Fibroblast of skin of right quadriceps (primary cell): ENCODE results near the gene MCM8.

Source experiments
- DNase-seq: peaks from one replicate; pipeline ENCODE4 v3.0.0-alpha.2; 2013

Gene MCM8

GRCh38 chr20:5947276-5947675 is 3.2 kb upstream of the MCM8 start:
- DNase-seq, result no peak

- DNase-seq, result no peak
These were observed 545 bp upstream of the MCM8 start for GRCh38 chr20:5949943-5950270.

GRCh38 chr20:5967469-5967868 is 17.0 kb downstream of the MCM8 start:
- no peak for DNase-seq

- no peak for DNase-seq
These were observed 18.0 kb downstream of the MCM8 start for GRCh38 chr20:5968462-5968861.

DNA sequence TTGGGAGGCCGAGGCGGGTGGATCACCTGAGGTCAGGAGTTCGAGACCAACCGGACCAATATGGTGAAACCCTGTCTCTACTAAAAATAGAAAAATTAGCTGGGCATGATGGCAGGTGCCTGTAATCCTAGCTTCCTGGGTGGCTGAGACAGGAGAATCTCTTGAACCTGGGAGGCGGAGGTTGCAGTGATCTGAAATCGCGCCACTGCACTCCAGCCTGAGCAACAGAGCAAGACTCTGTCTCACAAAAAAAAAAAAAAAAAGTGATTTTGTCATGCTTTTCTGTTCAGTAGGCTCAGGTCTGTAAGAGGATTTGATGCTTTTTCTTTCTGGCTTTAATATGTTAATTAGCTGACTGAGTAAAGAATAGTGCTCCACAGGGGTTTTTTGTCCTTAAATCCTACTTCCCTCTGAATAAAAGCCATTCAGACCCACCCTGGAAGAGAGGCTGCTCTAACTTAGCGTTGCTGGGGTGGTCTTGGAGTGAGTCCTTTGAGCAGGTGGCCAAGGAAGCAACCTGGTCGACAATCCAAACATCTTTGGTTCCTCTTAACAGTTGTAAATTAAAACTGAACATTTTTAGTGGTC is 19.0 kb downstream of the MCM8 start:
- DNase-seq, result no peak

DNA sequence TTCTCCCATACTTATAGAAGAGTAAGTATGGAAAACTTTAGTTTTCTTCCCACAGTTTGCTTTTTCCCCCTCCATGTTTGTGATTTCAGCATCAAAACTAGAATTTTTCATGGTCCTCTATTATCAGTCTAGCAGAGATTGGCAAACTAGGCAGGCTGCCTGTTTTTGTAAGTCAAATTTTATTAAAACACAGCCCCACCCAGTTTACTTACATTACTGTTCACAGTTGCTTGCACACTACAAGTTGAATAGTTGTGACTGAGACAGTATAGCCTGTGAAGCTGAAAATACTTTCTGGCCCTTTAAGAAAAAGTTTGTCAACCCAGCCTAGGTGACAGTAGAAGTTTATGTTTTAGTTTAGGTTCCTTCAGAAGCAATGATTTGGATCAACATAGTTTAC is 19.5 kb downstream of the MCM8 start:
- DNase-seq, result no peak

DNA sequence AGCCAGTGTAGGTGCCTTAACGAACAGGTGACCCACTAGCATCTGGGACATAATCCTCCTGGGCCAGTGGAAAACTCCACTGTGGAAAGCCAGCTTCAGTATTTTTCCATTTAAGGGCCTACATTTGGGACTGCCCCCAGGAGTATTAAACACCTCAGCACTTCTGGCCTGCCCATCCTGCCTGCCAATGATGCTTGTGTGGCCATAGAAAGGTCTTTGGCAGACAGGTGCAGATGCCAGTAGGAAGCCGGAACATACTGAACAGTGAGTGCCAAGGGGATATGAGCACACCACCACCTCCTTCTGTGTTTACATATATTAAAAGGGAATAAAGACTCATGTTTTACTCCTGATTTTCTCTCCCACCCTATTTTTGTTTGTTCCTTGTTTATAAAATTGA is 19.9 kb downstream of the MCM8 start:
- no peak for DNase-seq

- DNase-seq, result no peak
These were observed 20.8 kb downstream of the MCM8 start for GRCh38 chr20:5971203-5971602.

GRCh38 chr20:5973172-5973571 is 22.7 kb downstream of the MCM8 start:
- DNase-seq, result peak; percentile 10

DNA sequence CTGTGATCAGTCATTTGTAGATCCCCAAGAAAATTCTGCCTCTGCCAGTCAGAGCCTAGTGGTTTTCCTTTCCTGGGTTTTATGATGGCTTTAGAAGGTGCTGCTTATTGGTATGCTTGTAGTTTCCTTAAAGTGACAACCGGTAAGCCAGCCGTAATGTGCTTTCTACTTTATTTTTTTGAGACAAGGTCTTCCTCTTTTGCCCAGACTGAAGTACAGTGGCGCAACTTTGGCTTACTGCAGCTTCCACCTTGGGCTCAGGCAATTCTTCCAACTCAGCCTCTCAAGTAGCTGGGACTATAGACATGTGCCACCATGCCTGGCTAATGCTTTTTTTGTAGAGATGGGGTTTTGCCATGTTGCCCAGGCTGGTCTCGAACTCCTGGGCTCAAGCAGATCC is 23.5 kb downstream of the MCM8 start:
- no peak for DNase-seq

GRCh38 chr20:5974531-5974930 is 24.1 kb downstream of the MCM8 start:
- DNase-seq, result no peak

GRCh38 chr20:5975778-5976177 is 25.3 kb downstream of the MCM8 start:
- DNase-seq, result no peak

DNA sequence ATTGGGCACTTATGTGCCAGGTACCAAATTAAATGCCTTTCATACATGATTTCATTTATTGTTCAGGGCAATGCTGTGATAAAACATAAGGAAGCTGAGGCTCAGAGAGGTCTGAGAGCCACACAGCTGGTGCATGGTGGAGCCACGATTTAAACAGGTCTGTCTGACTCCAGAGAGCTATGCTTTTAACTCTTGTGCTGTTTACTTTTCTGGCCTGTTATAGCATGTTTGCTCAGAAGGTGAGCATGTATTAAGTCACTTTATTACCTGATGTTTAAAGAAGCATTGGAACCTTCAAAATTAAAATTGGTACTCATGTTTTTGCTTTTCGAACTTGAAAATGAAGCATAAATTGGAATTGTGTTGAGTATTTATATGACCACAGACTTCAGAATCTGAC is 26.8 kb downstream of the MCM8 start:
- DNase-seq, result no peak

GRCh38 chr20:5977975-5978374 is 27.5 kb downstream of the MCM8 start:
- no peak for DNase-seq

DNA sequence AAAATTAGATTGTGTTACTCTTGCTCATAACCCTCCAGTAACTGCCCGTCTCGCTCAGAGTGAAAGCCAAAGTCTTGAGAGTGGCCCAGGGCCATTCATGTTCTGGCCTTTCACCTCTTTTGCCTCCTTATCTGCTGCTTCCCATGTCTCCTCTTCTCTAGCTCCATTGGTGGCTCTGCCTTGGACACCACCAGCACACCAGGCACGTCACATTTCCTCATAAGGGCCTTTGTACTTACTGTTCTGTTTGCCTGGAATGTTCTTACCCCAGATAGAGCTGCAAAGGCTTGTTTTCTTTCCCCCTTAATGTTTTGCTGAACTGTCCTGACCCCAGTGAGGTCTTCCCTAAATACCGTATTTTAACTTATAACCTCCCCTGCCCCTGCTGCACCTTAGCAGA is 29.3 kb downstream of the MCM8 start:
- DNase-seq, result no peak

DNA sequence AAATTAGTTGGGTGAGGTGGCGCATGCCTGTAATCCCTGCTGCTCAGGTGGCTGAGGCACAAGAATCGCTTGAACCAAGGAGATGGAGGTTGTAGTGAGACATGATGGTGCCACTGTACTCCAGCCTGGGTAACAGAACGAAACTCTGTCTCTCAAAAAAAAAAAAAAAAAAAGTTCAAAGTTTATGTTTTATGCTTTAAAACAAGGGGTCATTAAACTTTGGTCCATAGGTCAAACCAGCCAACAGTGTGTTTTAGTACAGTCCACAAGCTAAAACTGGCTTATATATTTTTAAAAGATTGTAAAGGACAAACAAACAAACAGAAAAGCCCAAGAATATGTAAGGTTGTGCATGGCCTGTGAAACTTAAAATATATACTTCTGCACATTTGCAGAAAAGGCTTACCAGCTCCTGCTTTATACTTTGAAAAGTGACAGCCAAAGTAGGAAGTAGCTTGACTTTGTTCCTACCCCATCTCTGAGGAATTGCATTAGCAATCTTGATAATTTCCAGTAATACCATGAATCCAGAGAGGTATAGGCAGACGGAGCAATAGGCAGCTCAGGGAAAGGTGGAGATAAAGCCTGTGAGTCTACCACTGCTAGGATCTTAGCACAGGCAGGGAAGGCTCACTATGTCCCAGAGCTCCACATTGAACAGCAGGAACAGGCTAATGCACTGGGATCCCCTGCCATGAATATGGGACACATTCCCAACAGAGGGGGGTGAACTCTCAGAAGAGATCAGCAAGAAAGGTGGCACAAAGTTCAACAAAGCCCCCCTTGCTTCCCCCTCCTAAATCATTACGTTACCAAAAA is 30.5 kb downstream of the MCM8 start:
- DNase-seq, result no peak

- no peak for DNase-seq
These were observed 36.9 kb downstream of the MCM8 start for GRCh38 chr20:5987383-5987782.

GRCh38 chr20:5989539-5989938 is 39.1 kb downstream of the MCM8 start:
- no peak for DNase-seq

- DNase-seq, result no peak
These were observed 40.5 kb downstream of the MCM8 start for GRCh38 chr20:5990946-5991345.

GRCh38 chr20:5991623-5992441 is 41.4 kb downstream of the MCM8 start:
- DNase-seq, result peak; percentile 18

DNA sequence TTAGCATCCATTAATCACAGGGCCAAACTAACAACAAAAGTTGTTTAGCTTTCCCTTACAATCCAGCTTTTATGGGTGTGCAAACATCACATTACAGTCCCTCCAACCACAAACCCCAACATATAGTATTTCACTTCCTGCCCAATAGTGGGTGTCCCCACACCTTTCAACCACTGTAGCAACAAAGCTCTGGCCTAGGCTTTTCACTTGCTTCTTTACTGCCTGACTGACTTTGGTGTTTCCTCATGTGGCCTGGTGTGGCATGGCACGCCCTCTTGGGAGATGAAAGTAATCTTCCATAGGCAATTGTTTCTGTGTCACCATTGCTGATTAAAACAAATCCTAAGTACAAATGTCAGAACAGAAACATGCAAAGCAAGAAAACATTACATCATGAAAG is 46.3 kb downstream of the MCM8 start:
- DNase-seq, result no peak

DNA sequence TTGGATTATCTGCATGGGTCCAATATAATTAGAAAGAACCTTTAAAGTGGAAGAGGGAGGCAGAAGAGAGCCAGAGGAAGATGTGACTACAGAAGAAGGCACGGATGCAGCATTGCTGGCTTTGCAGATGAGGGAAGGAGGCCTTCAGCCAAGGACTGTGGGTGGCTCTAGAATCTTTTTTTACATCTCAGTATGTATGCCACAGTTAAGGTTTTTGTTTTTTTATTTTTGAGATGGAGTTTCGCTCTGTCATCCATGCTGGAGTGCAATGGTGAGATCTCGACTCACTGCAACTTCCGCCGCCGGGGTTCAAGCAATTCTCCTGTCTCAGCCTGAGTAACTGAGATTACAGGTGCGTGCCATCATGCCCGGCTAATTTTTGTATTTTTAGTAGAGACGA is 49.3 kb downstream of the MCM8 start:
- no peak for DNase-seq

- DNase-seq, result no peak
These were observed 50.4 kb downstream of the MCM8 start for GRCh38 chr20:6000871-6001270.

- no peak for DNase-seq
These were observed 56.1 kb downstream of the MCM8 start for GRCh38 chr20:6006603-6006949.
